Transverse colon (tissue), 4 donors: Measurements from ENCODE around the gene RGS6. TPM values are rescaled to one million over a fixed set of nuclear protein-coding genes. Genes with fewer than 3 reads are reported as not detected.

ENCODE experiments used
- DNase-seq: peaks from one replicate; pipeline ENCODE4 v3.0.0-alpha.2; 2019
- H3K27ac ChIP-seq, 4 donors: fragments of 200-600 bp; sonication (generic); 2 replicates each; pipeline ENCODE4 v1.5.1; 2016 to 2018; ENCODE audit warnings: inconsistent platforms in 4 of 4
- H3K27me3 ChIP-seq: fragments of 200-600 bp; sonication (generic); 2 replicates; pipeline ENCODE4 v1.5.1; 2017; ENCODE audit warnings: inconsistent platforms
- H3K36me3 ChIP-seq, 4 donors: fragments of 200-600 bp; sonication (generic); 2 replicates each; pipeline ENCODE4 v1.5.1; 2017 to 2019; ENCODE audit warnings: inconsistent platforms in 4 of 4
- H3K4me1 ChIP-seq, 4 donors: fragments of 200-600 bp; sonication (generic); 2 replicates each; pipeline ENCODE4 v1.5.1; 2017 to 2020; ENCODE audit warnings: inconsistent platforms in 4 of 4
- H3K4me3 ChIP-seq, 4 donors: fragments of 200-600 bp; sonication (generic); 1 replicate in 1 of 4; 2 replicates in 3 of 4; pipeline versions ENCODE4 v1.5.1 to v1.6.1; 2017 to 2019; ENCODE audit warnings: inconsistent platforms in 4 of 4
- H3K9me3 ChIP-seq, 2 donors: fragments of 200-600 bp; sonication (generic); 2 replicates each; pipeline ENCODE4 v1.5.1; 2017 to 2019; ENCODE audit warnings: inconsistent platforms in 2 of 2
- EP300 ChIP-seq: sonication (generic); formaldehyde crosslinking; IDR thresholded peaks from one replicate; pipeline ENCODE4 v1.6.1; 2017; ENCODE audit warnings: antibody characterized with exemption, low read depth
- POLR2A ChIP-seq: fragments of 450-650 bp; IDR thresholded peaks from one replicate; pipeline ENCODE4 v1.6.1; 2016; ENCODE audit warnings: antibody characterized with exemption, mild to moderate bottlenecking, moderate library complexity
- POLR2AphosphoS5 ChIP-seq, 3 donors: sonication (generic); formaldehyde crosslinking; IDR thresholded peaks; one replicate each; pipeline ENCODE4 v1.6.1; 2016; ENCODE audit warnings: antibody characterized with exemption in 3 of 3
- WGBS, 2 donors: methylation state at CpG; one replicate each; pipeline ENCODE4 v1.1.5; 2018; ENCODE audit warnings: low coverage in 1 of 2; 5-methylcytosine and 5-hydroxymethylcytosine counted together
- in situ Hi-C, 4 donors: fragments of 200-750 bp; cut with MboI; loops; one replicate each; pipeline versions ENCODE4 v1.15.0 to v1.15.1; 2017; ENCODE audit warnings: low sequenced_read_pairs in 3 of 4, low pct_ligation_motif_present in 1 of 4, low pct_unique_long_range_greater_than_20kb in 1 of 4
- intact Hi-C: fragments of 100-400 bp; cut with DNase I; formaldehyde crosslinking; loops from one replicate; pipeline ENCODE4 v1.15.1; 2023; ENCODE audit warnings: low total_unique reads
- total RNA-seq, 4 donors: library from RNA; depleted of rRNA; stranded (reverse); fragments of >200 nt; gene quantifications; one replicate each; pipeline ENCODE4 v1.1.0, GENCODE V29; 2016
- TF ChIP-seq, protein P1 (sequence below), 5 experiments: fragments of 200-600 bp in 3 of 5; fragments of 450-650 bp in 2 of 5; sonication (generic) in 3 of 5; IDR thresholded peaks; 1 replicate in 2 of 5; 2 replicates in 3 of 5; pipeline ENCODE4 v1.5.1; 2016 to 2017; ENCODE audit warnings: antibody characterized with exemption in 5 of 5, inconsistent platforms in 3 of 5, mild to moderate bottlenecking in 2 of 5, moderate library complexity in 1 of 5

RGS6 gene
- total RNA-seq, 4 donors from 2014 or later, result 0.41 to 0.48 TPM; not detected in 2

DNA sequence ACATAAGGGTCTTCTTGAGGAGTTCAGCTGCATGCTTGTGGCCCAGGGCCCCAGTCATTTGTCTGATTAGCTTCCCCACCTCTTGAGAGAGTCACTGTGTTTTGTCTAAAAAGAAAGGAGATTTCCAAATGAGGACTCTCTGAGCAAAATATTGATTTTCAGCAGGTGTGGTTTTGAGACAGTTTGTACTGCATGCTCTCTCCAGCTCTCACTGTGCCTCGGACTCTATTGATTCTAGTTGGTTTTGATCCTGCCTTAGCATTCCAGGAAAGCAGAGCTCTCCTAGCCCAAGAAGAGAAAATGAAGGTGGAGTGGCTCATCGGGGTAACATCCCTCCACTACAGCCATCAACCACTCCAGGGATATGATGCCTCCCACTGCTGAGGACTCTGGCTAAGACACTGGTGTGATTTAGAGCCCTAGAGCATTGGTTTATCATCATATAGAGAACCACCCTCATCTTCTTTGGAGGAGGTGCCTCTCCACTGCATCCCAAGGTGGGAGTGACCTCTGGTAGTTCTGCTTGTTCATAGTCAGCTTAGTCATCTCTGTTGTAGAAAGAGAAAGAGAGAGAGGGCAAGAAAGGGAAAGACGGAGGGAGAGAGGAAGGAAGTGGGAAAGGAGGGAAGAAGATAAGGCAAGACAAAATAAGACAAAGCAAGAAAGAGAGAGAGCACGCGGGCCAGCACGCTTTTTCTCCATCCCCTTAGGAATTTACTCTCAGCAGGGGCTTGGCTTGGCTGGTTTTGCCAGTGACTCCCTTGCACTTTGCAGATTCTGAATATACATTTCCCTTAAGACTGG is 596.0 kb downstream of the RGS6 start:
- Histone ChIP-seq H3K36me3 (no peaks in the 10 kb centered on the region), H3K27ac (no peak overlapping the region), H3K27me3 (no peaks in the 10 kb centered on the region), H3K4me1 (no peaks in the 10 kb centered on the region), H3K9me3 (peaks cover 4% of the 10 kb centered on the region in 2 donors), H3K4me3 (no peak overlapping the region)
- in situ Hi-C loops (no loop called here), intact Hi-C loops (no loop called here)
- DNase-seq, result no peak
- TF ChIP-seq, protein P1, sequence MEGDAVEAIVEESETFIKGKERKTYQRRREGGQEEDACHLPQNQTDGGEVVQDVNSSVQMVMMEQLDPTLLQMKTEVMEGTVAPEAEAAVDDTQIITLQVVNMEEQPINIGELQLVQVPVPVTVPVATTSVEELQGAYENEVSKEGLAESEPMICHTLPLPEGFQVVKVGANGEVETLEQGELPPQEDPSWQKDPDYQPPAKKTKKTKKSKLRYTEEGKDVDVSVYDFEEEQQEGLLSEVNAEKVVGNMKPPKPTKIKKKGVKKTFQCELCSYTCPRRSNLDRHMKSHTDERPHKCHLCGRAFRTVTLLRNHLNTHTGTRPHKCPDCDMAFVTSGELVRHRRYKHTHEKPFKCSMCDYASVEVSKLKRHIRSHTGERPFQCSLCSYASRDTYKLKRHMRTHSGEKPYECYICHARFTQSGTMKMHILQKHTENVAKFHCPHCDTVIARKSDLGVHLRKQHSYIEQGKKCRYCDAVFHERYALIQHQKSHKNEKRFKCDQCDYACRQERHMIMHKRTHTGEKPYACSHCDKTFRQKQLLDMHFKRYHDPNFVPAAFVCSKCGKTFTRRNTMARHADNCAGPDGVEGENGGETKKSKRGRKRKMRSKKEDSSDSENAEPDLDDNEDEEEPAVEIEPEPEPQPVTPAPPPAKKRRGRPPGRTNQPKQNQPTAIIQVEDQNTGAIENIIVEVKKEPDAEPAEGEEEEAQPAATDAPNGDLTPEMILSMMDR (IDR thresholded peaks at IDR 0.05), result no peak
- TF ChIP-seq EP300 (no peak), POLR2A (no peak), POLR2AphosphoS5 (IDR thresholded peaks at IDR 0.05) (no peak)
- WGBS, 2 donors, result 61 to 78% methylated on average over 5 to 6 of the region's 6 CpGs

DNA sequence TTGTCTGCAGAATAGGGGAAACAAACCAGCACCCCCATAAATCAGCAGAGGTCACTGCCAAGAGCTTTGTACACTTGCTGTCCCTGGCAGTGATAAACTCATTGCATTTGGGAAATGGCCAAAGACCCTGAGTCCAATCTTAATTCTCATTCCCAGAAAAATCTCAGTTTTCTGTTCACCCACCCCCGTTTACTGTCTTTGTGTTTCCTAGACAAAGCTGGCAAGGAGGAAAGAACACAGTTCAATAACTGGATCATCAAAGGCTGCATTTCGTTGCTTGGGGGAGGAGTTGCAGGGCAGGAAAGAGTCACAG is 596.6 kb downstream of the RGS6 start:
- peaks cover 5 to 9% of the 10 kb centered on the region in 2 donors for H3K9me3 ChIP-seq
- no peak overlapping the region for H3K27ac ChIP-seq
- no peak overlapping the region for H3K4me3 ChIP-seq
- no peaks in the 10 kb centered on the region for H3K4me1 ChIP-seq
- no peaks in the 10 kb centered on the region for H3K36me3 ChIP-seq
- TF ChIP-seq, protein P1 (IDR thresholded peaks at IDR 0.05), result no peak
- no peak for TF ChIP-seq EP300
- no peak for TF ChIP-seq POLR2AphosphoS5 (IDR thresholded peaks at IDR 0.05)
- TF ChIP-seq POLR2A, result no peak
- intact Hi-C loops (no loop called here), in situ Hi-C loops (no loop called here)
- WGBS, 2 donors, result 65% methylated on average over 2 of the region's 2 CpGs; no CpG with 5 or more reads in 1 of the 2 donors
- no peaks in the 10 kb centered on the region for H3K27me3 ChIP-seq
- DNase-seq, result no peak

DNA sequence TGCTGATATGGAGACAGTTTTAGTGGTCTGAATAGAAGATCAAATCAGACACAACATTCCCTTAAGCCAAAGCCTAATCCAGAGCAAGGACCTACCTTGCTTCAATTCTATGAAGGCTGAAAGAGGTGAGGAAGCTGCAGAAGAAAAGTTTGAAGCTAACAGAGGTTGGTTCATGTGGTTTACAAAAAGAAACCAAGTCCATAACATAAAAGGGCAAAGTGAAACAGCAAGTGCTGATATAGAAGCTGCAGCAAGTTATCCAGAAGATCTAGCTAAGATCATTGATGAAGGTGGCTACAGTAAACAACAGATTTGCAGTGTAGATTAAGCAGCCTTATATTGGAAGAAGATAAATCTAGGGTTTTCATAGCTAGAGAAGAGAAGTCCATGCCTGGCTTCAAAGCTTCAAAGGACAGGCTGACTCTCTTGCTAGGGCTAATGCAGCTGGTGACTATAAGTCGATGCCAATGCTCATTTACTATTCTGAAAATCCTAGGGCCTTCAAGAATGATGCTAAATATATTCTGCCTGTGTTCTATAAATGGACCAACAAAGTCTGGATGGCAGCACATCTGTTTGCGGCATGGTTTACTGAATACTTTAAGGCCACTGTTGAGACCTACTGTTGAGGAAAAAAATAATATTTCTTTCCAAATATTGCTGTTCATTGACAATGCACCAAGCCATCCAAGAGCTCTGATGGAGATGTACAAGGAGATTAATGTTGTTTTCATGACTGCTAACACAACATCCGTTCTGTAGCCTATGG is 600.6 kb downstream of the RGS6 start:
- Histone ChIP-seq H3K36me3 (no peaks in the 10 kb centered on the region), H3K9me3 (peaks cover 5 to 9% of the 10 kb centered on the region in 2 donors), H3K27ac (no peak overlapping the region), H3K27me3 (no peaks in the 10 kb centered on the region), H3K4me1 (no peaks in the 10 kb centered on the region), H3K4me3 (no peak overlapping the region)
- WGBS, 2 donors, result 80 to 95% methylated on average over 2 to 3 of the region's 3 CpGs
- no peak for DNase-seq
- intact Hi-C loops, result no loop called here
- in situ Hi-C loops, result no loop called here
- TF ChIP-seq EP300 (no peak), POLR2A (no peak), POLR2AphosphoS5 (IDR thresholded peaks at IDR 0.05) (no peak)
- TF ChIP-seq, protein P1 (IDR thresholded peaks at IDR 0.05), result no peak

DNA sequence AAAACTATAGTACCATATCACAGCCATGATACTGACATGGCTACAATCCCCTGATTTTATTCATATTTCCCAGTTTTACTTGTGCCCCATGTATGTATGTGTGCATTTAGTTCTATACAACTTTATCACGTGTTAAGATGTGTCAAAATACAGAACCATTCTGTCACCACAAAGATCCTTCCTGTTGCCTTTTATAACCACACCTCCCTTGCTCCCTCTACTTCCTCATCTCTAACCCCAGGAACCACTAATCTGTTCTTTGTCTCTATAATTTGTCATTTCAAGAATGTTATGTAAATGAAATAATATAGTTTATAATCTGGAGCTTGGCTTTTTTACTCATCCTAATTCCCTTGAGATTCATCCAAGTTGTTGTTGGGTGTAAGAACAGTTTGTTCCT is 603.3 kb downstream of the RGS6 start:
- intact Hi-C loops (no loop called here), in situ Hi-C loops (no loop called here)
- Histone ChIP-seq H3K4me1 (no peaks in the 10 kb centered on the region), H3K27ac (no peak overlapping the region), H3K9me3 (peaks cover 5 to 9% of the 10 kb centered on the region in 2 donors), H3K36me3 (no peaks in the 10 kb centered on the region), H3K4me3 (no peak overlapping the region), H3K27me3 (no peaks in the 10 kb centered on the region)
- 38 to 63% methylated on average over 1 of the region's 1 CpG for WGBS, 2 donors
- no peak for DNase-seq
- TF ChIP-seq POLR2AphosphoS5 (IDR thresholded peaks at IDR 0.05), result no peak
- no peak for TF ChIP-seq EP300
- TF ChIP-seq POLR2A, result no peak
- TF ChIP-seq, protein P1 (IDR thresholded peaks at IDR 0.05), result no peak
